HG03565 (cell line): Measurements from ENCODE around the gene WDR46.
A peak's percentile ranks its signal among the peaks of the same experiment; 100 is the strongest.

ENCODE experiments used
- ATAC-seq: cut with Tn5 transposase; IDR thresholded peaks from one replicate; pipeline ENCODE4 v1.9.1; 2021; ENCODE audit warnings: mild to moderate bottlenecking, moderate library complexity; ENCODE audit not compliant: unreplicated experiment

WDR46 gene

DNA sequence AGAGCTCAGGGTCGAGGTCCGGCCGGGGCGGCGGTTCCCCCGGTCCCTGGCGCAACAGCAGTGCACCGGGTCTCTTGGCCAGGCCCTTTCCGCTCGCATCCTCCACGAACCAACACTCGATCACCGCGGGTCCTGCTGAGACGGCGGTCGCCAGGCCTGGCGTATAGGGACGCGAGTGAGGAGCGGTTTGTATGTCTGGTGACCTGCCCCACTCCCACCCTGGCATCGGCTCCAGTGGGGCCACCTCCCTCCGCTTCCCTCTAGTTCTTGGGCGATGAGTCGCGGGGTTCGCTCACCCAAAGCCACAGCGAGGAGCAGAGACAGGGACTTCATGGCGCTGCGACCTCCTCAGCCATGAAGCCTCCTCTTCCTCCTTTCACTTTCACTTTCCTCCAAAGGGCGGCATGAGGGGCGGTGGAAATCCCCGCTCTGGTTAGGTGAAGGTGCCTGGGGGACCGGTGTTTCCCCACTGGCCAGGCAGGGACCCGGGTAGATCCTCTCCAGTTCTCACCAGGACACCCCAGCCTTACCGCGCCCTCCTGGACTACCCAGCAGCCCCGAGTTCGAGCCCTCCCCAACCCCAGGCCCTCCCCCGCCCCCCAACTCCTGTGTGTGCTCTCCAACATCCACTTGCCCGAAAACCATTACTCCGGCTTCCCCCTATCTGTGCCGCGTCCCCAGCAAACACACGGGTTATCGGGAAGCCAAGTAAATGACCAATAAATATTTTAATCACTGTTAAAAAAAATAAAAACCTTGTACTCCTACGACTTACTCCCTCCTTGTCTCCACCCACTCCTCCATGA lies 24.9 kb upstream of the WDR46 start, which contains the start of gene TAPBP:
Gene TAPBP (minus strand): TSS at position 370 of the 806 bp plus-strand sequence. CDS start 37 bp downstream, at position 333.
- peak; percentile 35 for ATAC-seq

- ATAC-seq, result peak; percentile 9
These were observed 24.2 kb upstream of the WDR46 start for GRCh38 chr6:33313105-33313708.

DNA sequence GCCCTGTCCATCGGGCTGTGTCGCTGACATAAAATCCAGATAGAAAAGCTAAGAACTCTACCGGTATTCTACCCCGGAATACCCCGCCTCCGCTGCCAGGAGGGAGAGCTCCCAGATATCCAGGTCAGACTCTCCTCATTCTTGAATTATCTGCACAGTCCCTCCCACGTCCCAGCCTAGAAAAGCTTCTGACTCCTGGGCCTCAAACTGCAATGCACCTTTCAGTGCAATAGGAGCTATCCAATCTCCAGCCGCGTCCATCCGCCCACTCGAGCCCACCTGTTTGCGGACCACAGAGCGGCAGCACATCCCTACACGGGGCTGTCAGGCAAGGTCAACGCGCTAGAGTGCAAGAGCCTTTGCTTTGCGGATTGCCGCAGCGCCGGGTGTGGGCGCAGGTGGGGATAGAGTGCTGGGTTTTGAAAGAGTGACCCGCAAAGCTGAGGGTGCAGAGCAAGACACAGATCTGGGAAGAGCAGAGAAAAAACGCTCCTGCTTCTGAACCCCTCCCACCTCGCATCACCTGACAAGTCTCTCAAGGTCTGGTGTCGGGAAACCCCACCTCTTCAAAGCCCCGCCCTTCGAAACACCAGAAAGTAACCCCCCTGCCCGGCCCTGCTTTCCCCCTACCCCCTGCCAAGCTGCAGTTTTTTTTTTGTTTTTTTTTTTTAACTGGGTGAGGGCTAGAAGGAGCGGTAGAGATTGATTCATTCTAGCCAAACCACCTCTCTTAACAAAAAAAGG lies 23.5 kb upstream of the WDR46 start:
- ATAC-seq, result no peak

- no peak for ATAC-seq
These were observed 17.3 kb upstream of the WDR46 start for GRCh38 chr6:33306356-33306755.

GRCh38 chr6:33305052-33305451 lies 16.0 kb upstream of the WDR46 start:
- no peak for ATAC-seq

GRCh38 chr6:33304216-33304615 lies 15.2 kb upstream of the WDR46 start:
- ATAC-seq, result no peak

- no peak for ATAC-seq
These were observed 12.8 kb upstream of the WDR46 start for GRCh38 chr6:33301877-33302276.

GRCh38 chr6:33299237-33299944 lies 10.4 kb upstream of the WDR46 start:
- ATAC-seq, result peak; percentile 77

- no peak for ATAC-seq
These were observed 9.8 kb upstream of the WDR46 start, which contains the start of gene RGL2 for GRCh38 chr6:33298773-33299236. TSS of gene RGL2 (minus strand) at chr6:33298942. CDS start at chr6:33298610, 332 bp downstream.

DNA sequence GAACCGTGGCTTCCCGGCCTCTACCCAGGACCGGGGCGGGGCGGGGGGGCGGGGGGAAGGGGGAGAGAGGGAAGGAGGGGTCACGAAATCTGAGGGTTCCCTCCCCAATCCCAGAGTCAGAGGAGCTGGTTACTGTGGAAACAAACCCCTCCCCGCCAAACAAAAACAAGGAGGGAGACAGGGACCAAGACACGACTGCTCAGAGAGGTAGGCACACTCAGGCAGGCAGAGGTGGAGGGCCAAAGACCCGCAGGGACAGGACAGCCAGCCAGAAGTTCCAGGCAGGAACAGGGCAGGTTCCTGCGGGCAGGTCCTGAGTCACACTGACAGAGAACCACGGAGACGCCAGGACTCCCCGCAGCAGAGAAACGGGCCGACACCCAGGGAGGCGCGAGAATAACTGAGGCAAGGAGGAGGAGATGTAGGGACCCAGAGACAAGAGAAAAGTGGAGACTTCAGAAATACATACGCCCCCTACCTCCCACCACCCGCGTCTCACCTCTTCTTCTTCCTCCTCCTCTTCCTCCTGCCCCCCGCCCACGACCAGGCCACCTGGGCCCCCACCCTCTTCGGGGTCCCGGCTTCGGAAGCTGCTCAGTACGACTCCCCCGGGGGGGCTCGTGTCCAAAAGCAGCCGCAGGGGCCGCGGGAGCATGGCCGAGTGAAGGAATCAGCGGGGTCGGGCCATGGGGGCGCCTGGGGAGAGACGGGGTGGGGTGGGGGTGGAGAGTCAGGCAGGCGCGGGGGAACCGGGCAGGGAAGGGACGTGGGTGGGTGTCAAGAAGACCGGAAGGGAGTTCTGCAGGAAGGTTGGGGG lies 9.1 kb upstream of the WDR46 start:
- no peak for ATAC-seq

DNA sequence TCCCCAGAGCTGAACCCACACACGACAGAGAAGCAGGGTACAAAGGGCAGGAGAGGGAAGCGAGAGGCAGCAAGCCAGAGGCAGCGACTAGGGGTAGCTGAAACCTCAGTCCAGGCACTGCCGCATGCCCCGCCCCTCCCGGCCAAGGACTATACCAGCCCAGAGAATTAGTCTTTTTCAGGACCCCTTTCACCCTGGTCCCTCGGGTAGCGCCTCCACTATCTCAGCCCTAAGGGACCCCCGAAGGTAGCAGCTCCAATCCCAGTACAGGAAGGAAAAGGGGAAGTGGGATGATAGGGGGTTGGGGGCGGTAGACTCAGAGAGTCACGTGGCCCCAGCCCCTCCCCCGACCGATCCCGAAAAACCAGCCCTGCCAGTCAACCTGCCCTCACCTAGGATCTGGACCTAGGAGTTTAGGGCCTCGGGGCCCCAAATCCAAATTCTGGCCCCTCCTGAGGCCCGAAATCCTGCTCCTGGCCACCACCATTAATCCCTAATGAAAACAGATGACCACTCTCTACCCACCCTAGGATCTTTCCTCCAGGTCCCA lies 8.4 kb upstream of the WDR46 start:
- ATAC-seq, result no peak

DNA sequence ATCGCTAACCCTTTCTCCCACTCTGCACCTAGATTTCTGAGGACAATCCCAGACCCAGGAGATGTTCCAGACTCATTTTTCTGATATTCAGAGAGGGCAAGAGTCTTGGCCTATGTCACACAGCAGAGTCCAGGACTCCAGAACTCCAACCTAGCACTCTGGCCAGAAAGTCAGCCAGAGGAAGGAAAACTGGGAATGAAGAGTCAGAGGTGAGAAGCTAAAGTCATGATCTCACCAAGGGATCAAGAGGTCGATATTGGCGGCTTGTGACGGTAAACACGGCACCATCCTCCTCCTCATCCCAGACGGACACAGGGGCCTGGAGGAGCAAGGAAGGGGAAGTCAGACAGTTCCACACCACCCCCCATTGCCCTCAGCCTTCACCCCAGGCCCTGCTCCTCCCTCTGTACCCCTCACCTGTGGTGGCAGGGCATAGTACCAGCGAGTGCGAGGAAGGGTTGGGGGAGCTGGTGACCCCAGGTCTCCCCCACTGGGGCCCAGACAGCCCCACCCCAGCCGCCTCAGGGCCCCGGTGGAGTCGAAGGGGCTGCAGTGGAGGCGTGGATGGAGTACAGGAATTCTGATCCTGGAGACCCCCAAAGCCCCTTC lies 7.9 kb upstream of the WDR46 start:
- no peak for ATAC-seq

GRCh38 chr6:33295621-33296369 lies 6.8 kb upstream of the WDR46 start:
- ATAC-seq, result no peak

- no peak for ATAC-seq
These were observed 5.2 kb upstream of the WDR46 start for GRCh38 chr6:33294086-33294823.

DNA sequence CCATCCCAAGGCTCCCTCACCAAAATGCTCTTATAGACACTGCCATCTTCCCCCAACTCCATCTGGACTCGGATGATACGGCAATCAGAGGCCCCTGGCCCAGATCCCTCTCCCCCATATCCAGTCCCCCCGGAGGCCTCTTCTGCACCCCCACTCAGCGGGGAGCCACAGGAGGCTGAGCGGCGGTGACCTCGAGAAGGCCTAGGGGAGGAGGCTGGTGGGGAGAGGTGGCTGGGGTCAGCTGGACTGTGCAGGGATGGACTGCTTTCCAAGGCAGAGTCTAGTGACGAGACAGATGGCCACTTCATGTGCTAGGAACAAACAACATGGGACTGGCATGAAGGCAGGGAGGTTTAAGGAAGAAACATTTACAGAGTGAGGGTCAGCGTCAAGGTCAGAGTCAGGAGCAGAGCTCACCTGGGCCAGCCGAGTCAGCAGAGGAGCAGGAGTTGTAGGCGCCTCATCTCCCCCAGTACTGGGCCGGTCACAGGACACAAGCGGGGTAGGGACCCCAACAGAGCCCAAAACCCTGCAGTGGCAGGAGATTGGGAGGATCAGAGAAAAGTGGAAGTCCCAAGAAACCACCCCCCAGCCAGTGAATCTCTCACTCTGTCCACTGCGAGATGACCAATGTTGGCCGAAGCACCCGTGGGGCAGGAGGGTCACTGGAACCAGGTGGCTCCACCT lies 4.1 kb upstream of the WDR46 start:
- ATAC-seq, result no peak

GRCh38 chr6:33290459-33290858 lies 1.4 kb upstream of the WDR46 start:
- no peak for ATAC-seq

GRCh38 chr6:33289784-33290315 lies 811 bp upstream of the WDR46 start:
- ATAC-seq, result peak; percentile 11
